HG03432 (cell line): ENCODE data around the gene KDM2A.

ENCODE experiments used
- ATAC-seq: cut with Tn5 transposase; IDR thresholded peaks from one replicate; pipeline ENCODE4 v1.9.1; 2021; ENCODE audit warnings: mild to moderate bottlenecking, moderate library complexity; ENCODE audit not compliant: unreplicated experiment

KDM2A gene

GRCh38 chr11:67300256-67300755 is 181.2 kb downstream of the KDM2A start:
- no peak for ATAC-seq

- ATAC-seq = no peak
Measured at GRCh38 chr11:67300756-67301312, 181.8 kb downstream of the KDM2A start.

DNA sequence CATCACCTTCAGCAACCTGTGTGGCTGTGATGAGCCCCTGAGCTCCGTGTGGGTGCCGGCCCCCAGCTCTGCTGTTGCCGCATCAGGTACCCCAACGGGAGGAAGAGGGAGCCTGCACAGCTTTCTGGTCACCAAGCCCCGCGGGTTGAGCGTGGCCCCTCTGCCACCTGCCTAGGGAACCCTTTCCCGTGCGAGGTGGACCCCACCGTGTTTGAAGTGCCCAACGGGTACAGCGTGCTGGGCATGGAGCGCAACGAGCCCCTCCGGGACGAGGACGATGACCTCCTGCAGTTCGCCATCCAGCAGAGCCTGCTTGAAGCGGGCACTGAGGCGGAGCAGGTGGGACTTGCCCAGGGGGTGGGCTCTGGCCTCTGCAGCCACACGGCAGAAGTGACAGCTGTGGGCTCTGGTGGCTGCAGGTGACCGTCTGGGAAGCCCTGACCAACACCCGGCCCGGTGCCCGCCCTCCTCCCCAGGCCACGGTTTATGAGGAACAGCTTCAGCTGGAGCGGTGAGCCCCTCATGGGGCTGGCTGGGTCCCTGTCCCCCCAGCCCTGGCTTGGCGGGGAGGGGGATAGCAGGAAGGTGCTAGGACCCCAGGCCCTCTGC is 182.4 kb downstream of the KDM2A start:
- ATAC-seq = no peak

DNA sequence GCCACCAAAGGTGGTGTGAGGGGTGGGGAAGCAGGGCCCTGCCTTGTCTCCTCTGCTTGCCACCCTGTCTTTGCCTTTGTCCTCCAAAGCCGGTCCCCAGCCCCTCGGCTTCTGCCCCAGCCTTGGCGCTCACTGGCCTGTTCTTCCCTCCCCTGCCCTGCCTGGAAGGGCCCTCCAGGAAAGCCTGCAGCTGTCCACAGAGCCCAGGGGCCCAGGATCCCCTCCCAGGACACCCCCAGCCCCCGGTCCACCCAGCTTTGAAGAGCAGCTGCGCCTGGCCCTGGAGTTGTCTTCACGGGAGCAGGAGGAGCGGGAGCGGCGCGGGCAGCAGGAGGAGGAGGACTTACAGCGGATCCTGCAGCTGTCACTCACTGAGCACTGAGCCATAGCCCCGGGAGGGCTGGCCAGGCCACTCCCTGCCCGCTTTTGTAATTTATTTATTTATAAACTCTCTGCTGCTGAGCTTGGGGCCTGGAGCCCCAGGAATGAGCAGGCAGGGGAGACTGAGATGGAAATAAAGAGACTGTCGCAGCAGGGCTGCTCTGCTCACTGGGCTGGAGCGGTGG is 183.0 kb downstream of the KDM2A start:
- ATAC-seq = no peak

- no peak for ATAC-seq
Measured at GRCh38 chr11:67302571-67303131, 183.6 kb downstream of the KDM2A start.

DNA sequence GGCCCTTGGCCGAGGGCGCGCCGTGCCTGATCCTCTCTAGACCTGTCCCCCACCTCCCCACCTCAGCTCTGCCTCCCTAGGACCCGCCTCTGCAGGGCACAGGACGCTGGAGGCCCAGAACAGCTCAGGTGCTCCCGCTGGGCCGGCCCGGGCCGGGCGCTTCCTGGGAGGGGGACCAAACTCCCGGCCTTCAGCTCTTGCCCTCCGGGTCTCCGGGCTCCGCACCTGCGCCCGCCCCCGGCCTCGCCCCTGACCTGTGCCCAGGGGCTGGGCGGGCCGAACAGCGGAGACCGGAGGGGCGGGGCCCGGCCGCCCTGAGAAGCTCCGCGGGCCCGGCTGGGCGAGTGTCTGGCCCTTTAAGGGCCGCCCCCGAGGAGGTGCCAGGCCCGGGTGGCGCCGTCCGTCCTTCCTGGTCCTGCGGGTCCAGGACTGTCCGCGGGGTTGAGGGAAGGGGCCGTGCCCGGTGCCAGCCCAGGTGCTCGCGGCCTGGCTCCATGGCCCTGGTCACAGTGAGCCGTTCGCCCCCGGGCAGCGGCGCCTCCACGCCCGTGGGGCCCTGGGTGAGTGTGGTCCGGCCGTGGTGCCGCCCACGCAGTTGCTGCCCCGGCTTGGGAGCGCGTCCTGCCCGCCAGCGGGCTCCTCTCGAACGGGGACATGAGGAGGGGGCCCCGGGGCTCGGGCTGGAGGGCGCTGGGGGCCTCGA is 184.2 kb downstream of the KDM2A start, which contains the start of gene SSH3:
TSS of gene SSH3 (plus strand) at position 399 of the 703 bp plus-strand sequence. CDS start at position 495, 96 bp downstream.
- ATAC-seq = no peak

DNA sequence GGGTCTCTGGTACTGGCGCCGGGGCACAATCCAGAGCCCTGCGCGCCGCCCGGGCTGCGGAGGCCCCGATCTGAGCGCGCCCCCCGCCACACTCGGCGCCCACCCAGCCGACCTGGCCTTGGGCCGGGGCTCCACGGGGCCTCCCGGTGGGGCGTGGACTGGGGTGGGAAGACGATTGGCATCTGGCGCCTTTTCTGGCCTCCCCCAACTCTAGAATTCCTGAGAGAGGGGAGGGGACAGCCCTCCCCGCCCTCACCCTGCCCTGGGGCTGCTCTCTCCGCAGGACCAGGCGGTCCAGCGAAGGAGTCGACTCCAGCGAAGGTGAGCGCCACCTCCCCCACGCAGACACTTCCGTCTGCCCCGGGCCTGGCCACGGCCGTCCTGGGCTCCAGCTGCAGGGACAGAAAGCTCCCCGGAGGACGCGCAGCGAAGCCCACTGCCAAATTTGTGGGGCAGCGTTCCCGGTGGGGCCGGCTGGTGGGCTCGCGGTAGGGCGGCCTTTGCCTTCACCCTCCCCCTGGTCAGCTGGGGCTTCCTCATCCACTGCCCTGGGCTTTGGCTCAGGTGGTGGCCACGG is 184.9 kb downstream of the KDM2A start:
- ATAC-seq = no peak

DNA sequence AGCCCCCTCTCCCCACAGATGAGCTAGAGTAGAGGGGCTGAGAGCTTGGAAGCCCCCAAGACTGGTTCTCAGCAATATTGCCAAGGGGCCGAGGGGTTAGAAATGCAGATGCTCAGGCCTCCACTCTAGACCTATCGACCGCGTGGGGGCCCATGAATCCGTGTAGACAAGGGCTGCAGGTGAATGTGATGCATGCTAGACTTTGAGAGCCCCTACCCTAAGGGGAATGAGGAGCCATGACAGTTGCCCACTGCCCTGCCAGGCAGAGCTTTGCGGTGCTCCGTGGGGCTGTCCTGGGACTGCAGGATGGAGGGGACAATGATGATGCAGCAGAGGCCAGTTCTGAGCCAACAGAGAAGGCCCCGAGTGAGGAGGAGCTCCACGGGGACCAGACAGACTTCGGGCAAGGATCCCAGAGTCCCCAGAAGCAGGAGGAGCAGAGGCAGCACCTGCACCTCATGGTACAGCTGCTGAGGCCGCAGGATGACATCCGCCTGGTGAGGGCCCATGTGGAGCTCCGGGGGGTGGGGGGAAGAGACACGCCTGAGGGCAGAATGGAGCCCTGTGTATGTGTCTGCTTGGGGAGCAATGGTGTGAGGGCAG is 185.5 kb downstream of the KDM2A start:
- ATAC-seq = no peak

DNA sequence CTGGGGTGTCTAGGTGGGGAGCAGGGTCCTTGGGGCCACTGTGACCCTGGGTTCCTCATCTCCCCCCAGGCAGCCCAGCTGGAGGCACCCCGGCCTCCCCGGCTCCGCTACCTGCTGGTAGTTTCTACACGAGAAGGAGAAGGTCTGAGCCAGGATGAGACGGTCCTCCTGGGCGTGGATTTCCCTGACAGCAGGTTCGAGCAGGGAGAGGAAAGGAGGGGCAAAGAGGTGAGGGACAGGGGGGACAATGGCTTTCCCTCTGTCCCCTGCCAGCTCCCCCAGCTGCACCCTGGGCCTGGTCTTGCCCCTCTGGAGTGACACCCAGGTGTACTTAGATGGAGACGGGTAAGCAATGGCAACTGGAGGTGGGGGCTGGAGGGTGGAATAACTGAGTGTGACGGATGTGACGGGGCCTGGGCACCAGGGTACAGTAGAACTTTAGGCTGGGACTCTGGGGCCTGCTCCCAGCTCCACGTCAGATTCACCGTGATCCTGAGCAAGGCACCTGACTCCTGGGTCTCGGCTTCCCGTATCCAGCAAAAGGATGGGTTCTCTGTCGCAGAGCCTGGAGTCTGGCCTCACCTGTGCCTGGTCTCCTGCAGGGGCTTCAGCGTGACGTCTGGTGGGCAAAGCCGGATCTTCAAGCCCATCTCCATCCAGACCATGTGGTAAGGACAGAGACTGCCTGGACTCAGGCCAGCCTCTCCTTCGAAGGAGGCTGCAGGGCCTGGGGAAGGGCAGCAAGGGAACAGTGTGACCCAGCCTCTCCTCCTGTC is 187.9 kb downstream of the KDM2A start:
- ATAC-seq = no peak

DNA sequence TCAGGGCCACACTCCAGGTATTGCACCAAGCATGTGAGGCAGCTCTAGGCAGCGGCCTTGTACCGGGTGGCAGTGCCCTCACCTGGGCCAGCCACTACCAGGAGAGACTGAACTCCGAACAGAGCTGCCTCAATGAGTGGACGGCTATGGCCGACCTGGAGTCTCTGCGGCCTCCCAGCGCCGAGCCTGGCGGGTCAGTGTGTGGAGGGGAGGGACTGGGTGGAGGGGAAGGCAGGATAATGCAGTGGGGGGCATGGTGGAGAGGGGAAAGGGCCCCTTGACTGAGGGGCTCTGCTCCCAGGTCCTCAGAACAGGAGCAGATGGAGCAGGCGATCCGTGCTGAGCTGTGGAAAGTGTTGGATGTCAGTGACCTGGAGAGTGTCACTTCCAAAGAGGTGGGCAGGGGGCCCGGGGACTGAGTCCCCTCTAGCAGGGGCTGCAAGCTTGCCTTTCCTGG is 188.5 kb downstream of the KDM2A start:
- no peak for ATAC-seq
